ENCODE results near the gene HNRNPU.

The HNRNPU gene

GRCh38 chr1:244830639-244831038 lies 33.7 kb downstream of the HNRNPU start:
- no peak overlapping the region for H3K4me2 ChIP-seq (ENCODE audit: low read length)

GRCh38 chr1:244826712-244827111 lies 37.6 kb downstream of the HNRNPU start:
- Histone ChIP-seq H3K9ac (ENCODE audit: low read length) (no peak overlapping the region), H3K4me3 (ENCODE audit: low read depth, low read length, poor library complexity, severe bottlenecking) (no peak overlapping the region), H4K20me1 (ENCODE audit: insufficient read depth, low read length) (no peaks in the 10 kb centered on the region), H3K27ac (ENCODE audit: low read depth, low read length, poor library complexity, severe bottlenecking) (no peak overlapping the region), H3K79me2 (ENCODE audit: insufficient read depth, low read length) (no peaks in the 10 kb centered on the region), H3K9me2 (ENCODE audit: low read depth, low read length) (no peaks in the 10 kb centered on the region), H3F3A (ENCODE audit: insufficient read depth, low read length) (no peaks in the 10 kb centered on the region), H3K9me3 (ENCODE audit: low read length) (no peaks in the 10 kb centered on the region), H3K36me3 (ENCODE audit: insufficient read depth, low read length) (no peaks in the 10 kb centered on the region; the same call in 1 of the 2 replicates), H3K27me3 (ENCODE audit: insufficient read depth, low read length) (no peaks in the 10 kb centered on the region), H2AFZ (ENCODE audit: low read length) (no peak overlapping the region), H3K4me2 (ENCODE audit: low read length) (no peak overlapping the region), H3K4me1 (ENCODE audit: insufficient read depth, low read length, severe bottlenecking) (no peaks in the 10 kb centered on the region)
- TF ChIP-seq EZH2 (IDR thresholded peaks at IDR 0.05; ENCODE audit: borderline replicate concordance, low read length), result no peak
- no peak for TF ChIP-seq CTCF (IDR thresholded peaks at IDR 0.05; ENCODE audit: low read length)

More at GRCh38 chr1:244830639-244831038, 33.7 kb downstream of the HNRNPU start:
- TF ChIP-seq CTCF (IDR thresholded peaks at IDR 0.05; ENCODE audit: low read length) (no peak), EZH2 (IDR thresholded peaks at IDR 0.05; ENCODE audit: borderline replicate concordance, low read length) (no peak)
- H4K20me1 ChIP-seq (ENCODE audit: insufficient read depth, low read length), result no peaks in the 10 kb centered on the region
- no peaks in the 10 kb centered on the region for H3K27me3 ChIP-seq (ENCODE audit: insufficient read depth, low read length)
- no peaks in the 10 kb centered on the region for H3K9me3 ChIP-seq (ENCODE audit: low read length)
- H2AFZ ChIP-seq (ENCODE audit: low read length), result no peak overlapping the region
- H3K27ac ChIP-seq (ENCODE audit: low read depth, low read length, poor library complexity, severe bottlenecking), result no peak overlapping the region
- no peak overlapping the region for H3K9ac ChIP-seq (ENCODE audit: low read length)
- H3K79me2 ChIP-seq (ENCODE audit: insufficient read depth, low read length), result no peaks in the 10 kb centered on the region
- no peaks in the 10 kb centered on the region for H3F3A ChIP-seq (ENCODE audit: insufficient read depth, low read length)
- no peak overlapping the region for H3K4me3 ChIP-seq (ENCODE audit: low read depth, low read length, poor library complexity, severe bottlenecking)
- H3K9me2 ChIP-seq (ENCODE audit: low read depth, low read length), result no peaks in the 10 kb centered on the region
- H3K4me1 ChIP-seq (ENCODE audit: insufficient read depth, low read length, severe bottlenecking), result peaks cover 17% of the 10 kb centered on the region
- H3K36me3 ChIP-seq (ENCODE audit: insufficient read depth, low read length), result no peaks in the 10 kb centered on the region; the same call in 1 of the 2 replicates

GRCh38 chr1:244822878-244823277 lies 41.5 kb downstream of the HNRNPU start:
- Histone ChIP-seq H2AFZ (ENCODE audit: low read length) (no peak overlapping the region), H3K27ac (ENCODE audit: low read depth, low read length, poor library complexity, severe bottlenecking) (no peak overlapping the region), H3K27me3 (ENCODE audit: insufficient read depth, low read length) (no peaks in the 10 kb centered on the region), H3K4me1 (ENCODE audit: insufficient read depth, low read length, severe bottlenecking) (no peaks in the 10 kb centered on the region), H3K4me2 (ENCODE audit: low read length) (no peak overlapping the region), H3K36me3 (ENCODE audit: insufficient read depth, low read length) (no peaks in the 10 kb centered on the region), H4K20me1 (ENCODE audit: insufficient read depth, low read length) (no peaks in the 10 kb centered on the region), H3K9ac (ENCODE audit: low read length) (no peak overlapping the region), H3F3A (ENCODE audit: insufficient read depth, low read length) (no peaks in the 10 kb centered on the region), H3K9me3 (ENCODE audit: low read length) (no peaks in the 10 kb centered on the region), H3K4me3 (ENCODE audit: low read depth, low read length, poor library complexity, severe bottlenecking) (no peak overlapping the region), H3K9me2 (ENCODE audit: low read depth, low read length) (no peaks in the 10 kb centered on the region), H3K79me2 (ENCODE audit: insufficient read depth, low read length) (no peaks in the 10 kb centered on the region)
- no peak for TF ChIP-seq EZH2 (IDR thresholded peaks at IDR 0.05; ENCODE audit: borderline replicate concordance, low read length)
- TF ChIP-seq CTCF (IDR thresholded peaks at IDR 0.05; ENCODE audit: low read length), result no peak

Measured in OCI-LY1 (cell line).